Loucy (cell line): ENCODE results near the gene DEFB108B.
"Not testable (repeated sequence)": the region's sequence is repeated elsewhere in the genome, so short reads cannot be mapped to it uniquely, and the experiment has no call there.

Experiments used
- CTCF ChIP-seq: fragments of 200-600 bp; sonication (generic); conservative IDR thresholded peaks from 2 replicates; pipeline ENCODE4 v1.5.1; 2014; ENCODE audit warnings: mild to moderate bottlenecking, antibody characterized with exemption, low read length
- EZH2phosphoT487 ChIP-seq: fragments of 200-600 bp; IDR thresholded peaks from 2 replicates; pipeline ENCODE4 v1.6.1; 2018; ENCODE audit warnings: antibody characterized with exemption, mild to moderate bottlenecking, moderate library complexity, borderline replicate concordance

- not testable (repeated sequence) for TF ChIP-seq CTCF, EZH2phosphoT487
Observed at GRCh38 chr11:71842720-71843119, 9.7 kb downstream of the DEFB108B start.
